Calu3 (cell line): ENCODE data around the gene MYB. TPM values are rescaled to one million over a fixed set of nuclear protein-coding genes. Genes with fewer than 3 reads are reported as not detected.
"Not testable (repeated sequence)": the region's sequence is repeated elsewhere in the genome, so short reads cannot be mapped to it uniquely, and the experiment has no call there.

ENCODE experiments used
- BruUV-seq: library from RNA; stranded (reverse); fragments of 400-500 nt; replicated peaks from 2 replicates; lab custom pipeline; 2021; lab: Mats Ljungman, UMichigan
- CTCF ChIA-PET: fragments of 300-600 bp; sonication (Branson Sonifier 250); formaldehyde crosslinking; loops from one replicate; lab custom pipeline; 2022; ENCODE audit warnings: antibody characterized with exemption; lab: Charles Lee
- DNase-seq: peaks from one replicate; pipeline ENCODE4 v3.0.0; 2022
- H3K27ac Mint-ChIP-seq: one replicate; pipeline ENCODE4 v1.8.0; 2022; ENCODE audit warnings: mixed read lengths; ENCODE audit not compliant: unreplicated experiment
- H3K27me3 Mint-ChIP-seq: one replicate; pipeline ENCODE4 v1.8.0; 2022; ENCODE audit warnings: mixed read lengths; ENCODE audit not compliant: unreplicated experiment
- H3K36me3 Mint-ChIP-seq: one replicate; pipeline ENCODE4 v1.8.0; 2022; ENCODE audit warnings: mild to moderate bottlenecking, moderate library complexity, mixed read lengths; ENCODE audit not compliant: insufficient read depth, unreplicated experiment
- H3K4me1 Mint-ChIP-seq: one replicate; pipeline ENCODE4 v1.8.0; 2022; ENCODE audit warnings: mild to moderate bottlenecking, low read depth, mixed read lengths; ENCODE audit not compliant: unreplicated experiment
- H3K4me3 Mint-ChIP-seq: one replicate; pipeline ENCODE4 v1.8.0; 2022; ENCODE audit warnings: mild to moderate bottlenecking, low read depth, moderate library complexity, mixed read lengths; ENCODE audit not compliant: unreplicated experiment
- H3K9me3 Mint-ChIP-seq: one replicate; pipeline ENCODE4 v1.8.0; 2022; ENCODE audit warnings: low read depth, mixed read lengths; ENCODE audit not compliant: unreplicated experiment
- intact Hi-C: fragments of 100-400 bp; cut with micrococcal nuclease; formaldehyde crosslinking; loops from one replicate; pipeline ENCODE4 v1.10.0; 2022; ENCODE audit not compliant: unreplicated experiment
- total RNA-seq: library from RNA; stranded (reverse); gene quantifications from 2 replicates; pipeline ENCODE4 v1.2.3, GENCODE V29; 2022
- TF ChIP-seq, protein P1 (sequence below): fragments of 200-600 bp; IDR thresholded peaks from one replicate; pipeline ENCODE4 v1.8.0; 2022; ENCODE audit warnings: antibody characterized with exemption; ENCODE audit not compliant: unreplicated experiment

The MYB gene
- total RNA-seq, 1 experiment from 2014 or later, result 3.1 TPM

DNA sequence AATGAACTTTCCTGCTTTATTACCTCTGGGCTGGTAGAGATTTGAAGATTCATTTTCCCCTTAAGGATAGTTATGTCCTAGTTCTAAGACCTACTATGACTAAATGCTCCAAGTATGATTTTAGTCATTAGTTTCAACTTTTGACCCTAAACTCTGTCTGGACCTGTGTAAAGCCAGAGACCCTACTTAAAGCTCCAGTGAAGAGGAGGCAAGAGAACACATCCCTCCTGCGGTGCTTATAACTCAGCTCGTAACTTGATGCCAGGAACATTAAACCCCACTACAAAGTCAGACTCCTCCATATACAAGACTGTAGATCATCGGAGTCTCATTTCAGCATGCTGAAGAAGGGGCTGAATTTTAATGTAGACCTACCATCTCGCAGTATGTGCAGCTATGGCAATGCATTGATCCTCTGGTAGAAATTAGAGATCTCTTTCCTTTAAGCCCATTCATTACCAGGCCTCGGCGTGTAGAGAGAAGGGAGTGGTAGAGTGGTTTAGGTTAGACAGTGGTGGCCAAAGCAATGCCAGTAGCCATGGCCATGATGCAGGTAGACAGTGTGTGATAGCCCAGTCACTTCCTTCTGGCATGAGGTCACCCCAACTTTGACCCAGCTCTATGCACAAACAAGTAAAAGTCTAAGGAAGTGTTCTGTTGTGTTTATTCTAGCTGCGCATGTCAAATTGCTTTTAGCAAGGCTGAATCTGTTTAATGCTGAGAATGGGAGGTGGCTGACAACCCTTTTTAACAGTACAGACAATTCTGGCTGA lies 34.8 kb upstream of the MYB start:
- Mint-ChIP-seq H3K27ac (no peak overlapping the region), H3K4me1 (peaks cover 8% of the 10 kb centered on the region), H3K4me3 (no peak overlapping the region), H3K27me3 (peaks cover 11% of the 10 kb centered on the region), H3K9me3 (no peaks in the 10 kb centered on the region), H3K36me3 (no peaks in the 10 kb centered on the region)
- no peak for DNase-seq
- TF ChIP-seq, protein P1, sequence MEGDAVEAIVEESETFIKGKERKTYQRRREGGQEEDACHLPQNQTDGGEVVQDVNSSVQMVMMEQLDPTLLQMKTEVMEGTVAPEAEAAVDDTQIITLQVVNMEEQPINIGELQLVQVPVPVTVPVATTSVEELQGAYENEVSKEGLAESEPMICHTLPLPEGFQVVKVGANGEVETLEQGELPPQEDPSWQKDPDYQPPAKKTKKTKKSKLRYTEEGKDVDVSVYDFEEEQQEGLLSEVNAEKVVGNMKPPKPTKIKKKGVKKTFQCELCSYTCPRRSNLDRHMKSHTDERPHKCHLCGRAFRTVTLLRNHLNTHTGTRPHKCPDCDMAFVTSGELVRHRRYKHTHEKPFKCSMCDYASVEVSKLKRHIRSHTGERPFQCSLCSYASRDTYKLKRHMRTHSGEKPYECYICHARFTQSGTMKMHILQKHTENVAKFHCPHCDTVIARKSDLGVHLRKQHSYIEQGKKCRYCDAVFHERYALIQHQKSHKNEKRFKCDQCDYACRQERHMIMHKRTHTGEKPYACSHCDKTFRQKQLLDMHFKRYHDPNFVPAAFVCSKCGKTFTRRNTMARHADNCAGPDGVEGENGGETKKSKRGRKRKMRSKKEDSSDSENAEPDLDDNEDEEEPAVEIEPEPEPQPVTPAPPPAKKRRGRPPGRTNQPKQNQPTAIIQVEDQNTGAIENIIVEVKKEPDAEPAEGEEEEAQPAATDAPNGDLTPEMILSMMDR, result no peak
- intact Hi-C loops, result no loop called here
- CTCF ChIA-PET, result no interaction called here
- no TSS peak for BruUV-seq

DNA sequence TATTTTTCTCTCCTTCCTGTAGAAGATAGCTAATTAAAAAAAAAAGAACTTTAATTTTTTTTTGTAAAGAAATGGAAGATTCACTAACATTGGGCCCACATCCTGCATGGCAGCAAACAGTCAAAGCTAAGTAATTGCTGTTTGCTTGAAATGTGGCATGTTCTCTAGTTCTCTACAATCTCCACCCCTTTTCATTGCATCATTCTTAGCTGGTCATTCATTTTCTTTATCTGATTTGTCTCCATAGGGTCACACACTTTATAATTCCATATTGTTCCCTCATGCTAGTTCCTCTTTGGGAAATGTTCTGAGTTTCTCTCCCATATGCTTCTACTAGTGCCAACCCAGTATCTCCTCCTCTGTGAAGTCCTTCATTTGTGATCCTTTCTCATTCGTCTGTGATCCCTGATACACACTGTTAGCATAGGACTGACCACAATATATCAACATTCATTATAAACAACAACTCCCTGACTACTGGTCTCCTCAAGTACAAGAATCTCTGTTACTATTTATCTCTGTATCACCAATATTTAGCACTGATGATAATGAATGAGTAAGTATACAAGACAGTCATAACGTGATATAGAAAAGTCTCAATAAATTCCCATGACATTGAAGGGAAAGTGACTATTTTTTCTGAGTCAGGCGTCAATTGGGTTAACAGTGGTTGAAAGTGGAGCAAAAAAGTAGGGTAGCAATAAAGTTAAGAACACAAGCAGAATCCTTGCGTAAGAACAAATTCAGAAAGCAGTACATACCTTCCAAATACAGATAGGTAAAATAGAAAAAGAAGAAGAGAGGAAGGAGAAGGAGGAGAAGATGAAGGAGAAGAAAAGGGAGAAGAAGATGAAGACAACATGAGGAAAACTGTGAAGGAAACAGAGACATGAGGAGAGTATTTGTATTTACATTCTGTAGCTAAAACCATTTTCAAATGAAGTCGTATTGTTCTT lies 33.2 kb upstream of the MYB start:
- Mint-ChIP-seq H3K27ac (no peak overlapping the region), H3K4me3 (no peak overlapping the region), H3K9me3 (no peaks in the 10 kb centered on the region), H3K36me3 (no peaks in the 10 kb centered on the region), H3K27me3 (no peaks in the 10 kb centered on the region), H3K4me1 (peaks cover 8% of the 10 kb centered on the region)
- BruUV-seq, result no TSS peak
- TF ChIP-seq, protein P1, result no peak
- DNase-seq, result no peak
- intact Hi-C loops, result no loop called here
- CTCF ChIA-PET, result interaction anchor here (0.6 kb wide), 1 partner anchor 742 kb away, joined by 6 read pairs; no protein-coding TSS in a partner anchor

DNA sequence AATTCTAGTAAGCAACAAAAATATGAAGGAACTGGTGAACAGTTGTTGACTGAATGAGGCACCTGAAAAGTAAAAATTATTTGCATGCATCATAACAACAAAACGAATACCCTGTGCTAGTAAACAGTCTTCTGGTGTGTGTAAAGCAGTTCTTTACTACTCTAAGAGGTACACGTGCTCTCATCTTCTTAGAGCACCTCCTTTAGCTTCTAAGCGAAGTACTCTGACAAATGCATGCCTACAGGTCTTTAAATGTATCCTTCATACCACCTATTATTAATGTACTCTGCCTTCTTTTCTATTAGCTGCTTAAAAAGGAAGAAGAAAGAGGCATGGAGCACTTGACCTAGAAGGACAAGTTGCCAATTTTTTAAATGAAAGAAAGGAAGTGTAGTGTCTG lies 32.2 kb upstream of the MYB start:
- Mint-ChIP-seq H3K4me1 (peaks cover 8% of the 10 kb centered on the region), H3K4me3 (no peak overlapping the region), H3K9me3 (no peaks in the 10 kb centered on the region), H3K36me3 (no peaks in the 10 kb centered on the region), H3K27ac (no peak overlapping the region), H3K27me3 (no peaks in the 10 kb centered on the region)
- TF ChIP-seq, protein P1, result no peak
- DNase-seq, result no peak
- CTCF ChIA-PET, result no interaction called here
- intact Hi-C loops, result no loop called here
- BruUV-seq, result no TSS peak

DNA sequence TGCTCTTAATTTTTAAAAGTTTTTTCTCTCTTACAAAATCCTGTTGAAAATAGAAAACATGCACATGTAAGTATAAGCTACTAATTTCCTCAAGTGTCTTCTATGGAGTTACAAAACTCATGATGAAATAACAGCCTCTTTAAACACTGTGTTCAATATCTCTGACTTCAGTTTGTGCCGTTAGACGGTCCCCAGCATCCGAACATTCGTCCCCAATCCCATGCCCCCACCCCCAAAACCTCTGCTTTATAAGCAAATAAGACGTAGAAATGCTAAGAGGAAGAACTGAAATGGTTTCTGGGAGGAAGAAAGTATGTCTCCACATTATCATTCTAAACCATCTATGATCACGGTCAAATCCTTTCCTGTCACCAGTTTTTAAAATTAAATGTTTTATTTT lies 31.7 kb upstream of the MYB start:
- CTCF ChIA-PET, result no interaction called here
- Mint-ChIP-seq H3K27ac (no peak overlapping the region), H3K36me3 (no peaks in the 10 kb centered on the region), H3K27me3 (peaks cover under 1% of the 10 kb centered on the region), H3K9me3 (no peaks in the 10 kb centered on the region), H3K4me1 (peaks cover 8% of the 10 kb centered on the region), H3K4me3 (no peak overlapping the region)
- DNase-seq, result no peak
- TF ChIP-seq, protein P1, result no peak
- intact Hi-C loops, result no loop called here
- no TSS peak for BruUV-seq

DNA sequence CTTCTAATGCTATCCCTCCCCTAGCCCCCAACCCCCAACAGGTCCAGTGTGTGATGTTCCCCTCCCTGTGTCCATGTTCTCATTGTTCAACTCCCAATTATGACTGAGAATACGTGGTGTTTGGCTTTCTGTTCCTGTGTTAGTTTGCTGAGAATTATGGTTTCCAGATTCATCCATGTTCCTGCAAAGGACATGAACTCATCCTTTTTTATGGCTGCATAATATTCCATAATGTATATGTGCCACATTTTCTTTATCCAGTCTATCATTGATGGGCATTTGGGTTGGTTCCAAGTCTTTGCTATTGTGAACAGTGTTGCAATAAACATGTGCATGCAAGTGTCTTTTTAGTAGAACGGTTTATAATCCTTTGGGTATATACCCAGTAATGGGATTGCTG lies 30.6 kb upstream of the MYB start:
- DNase-seq, H3K4me1 Mint-ChIP-seq, CTCF ChIA-PET, H3K9me3 Mint-ChIP-seq, BruUV-seq, H3K4me3 Mint-ChIP-seq, H3K27ac Mint-ChIP-seq, intact Hi-C loops, H3K36me3 Mint-ChIP-seq: not testable (repeated sequence)
- peaks cover 12% of the 10 kb centered on the region for H3K27me3 Mint-ChIP-seq

DNA sequence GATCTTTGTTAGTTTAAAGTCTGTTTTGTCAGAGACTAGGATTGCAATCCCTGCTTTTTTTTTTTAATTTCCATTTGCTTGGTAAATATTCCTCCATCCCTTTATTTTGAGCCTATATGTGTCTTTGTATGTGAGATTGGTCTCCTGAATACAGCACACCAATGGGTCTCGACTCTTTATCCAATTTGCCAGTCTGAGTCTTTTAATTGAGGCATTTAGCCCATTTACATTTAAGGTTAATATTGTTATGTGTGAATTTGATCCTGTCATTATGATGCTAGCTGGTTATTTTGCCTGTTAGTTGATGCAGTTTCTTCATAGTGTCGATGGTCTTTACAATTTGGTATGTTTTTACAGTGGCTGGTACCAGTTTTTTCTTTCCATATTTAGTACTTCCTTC lies 27.0 kb upstream of the MYB start:
- H3K4me1 Mint-ChIP-seq, BruUV-seq, H3K36me3 Mint-ChIP-seq, H3K27ac Mint-ChIP-seq, H3K4me3 Mint-ChIP-seq, CTCF ChIA-PET, H3K9me3 Mint-ChIP-seq, intact Hi-C loops, DNase-seq: not testable (repeated sequence)
- peaks cover 29% of the 10 kb centered on the region for H3K27me3 Mint-ChIP-seq
